Peyer's patch (tissue), 4 donors: ENCODE results near the gene AGPAT2. TPM values are rescaled to one million over a fixed set of nuclear protein-coding genes. Genes with fewer than 3 reads are reported as not detected.
A peak's percentile ranks its signal among the peaks of the same experiment; 100 is the strongest.

Experiments
- DNase-seq, 3 donors: peaks; one replicate each; pipeline ENCODE4 v3.0.0-alpha.2; 2017 to 2019
- H3K27ac ChIP-seq, 4 donors: fragments of 200-600 bp; sonication (generic); one replicate each; pipeline ENCODE4 v1.5.1; 2016 to 2019
- H3K27me3 ChIP-seq, 2 donors: fragments of 200-600 bp; sonication (generic); one replicate each; pipeline ENCODE4 v1.5.1; 2019
- H3K36me3 ChIP-seq, 3 donors: fragments of 200-600 bp; sonication (generic); one replicate each; pipeline ENCODE4 v1.5.1; 2016 to 2019
- H3K4me1 ChIP-seq, 4 donors: fragments of 200-600 bp; sonication (generic); one replicate each; pipeline ENCODE4 v1.5.1; 2016 to 2019
- H3K4me3 ChIP-seq, 4 donors: fragments of 200-600 bp; sonication (generic); 1 replicate in 3 of 4; 2 replicates in 1 of 4; pipeline ENCODE4 v1.5.1; 2016 to 2019; ENCODE audit warnings: mild to moderate bottlenecking in 1 of 4
- H3K9me3 ChIP-seq, 4 donors: fragments of 200-600 bp; sonication (generic); one replicate each; pipeline ENCODE4 v1.5.1; 2016 to 2019; ENCODE audit warnings: mild to moderate bottlenecking in 1 of 4
- POLR2A ChIP-seq, 2 donors: fragments of 450-650 bp; IDR thresholded peaks; one replicate each; pipeline ENCODE4 v1.5.1; 2017; ENCODE audit warnings: antibody characterized with exemption in 2 of 2, mild to moderate bottlenecking in 2 of 2, moderate library complexity in 2 of 2
- total RNA-seq, 4 donors: library from RNA; depleted of rRNA; stranded (reverse); fragments of >200 nt; gene quantifications; one replicate each; pipeline ENCODE4 v1.1.0, GENCODE V29; 2016
- TF ChIP-seq, protein P1 (sequence below), 6 experiments: fragments of 450-650 bp in 4 of 6; fragments of 200-600 bp in 2 of 6; sonication (generic) in 1 of 6; IDR thresholded peaks; one replicate each; pipeline ENCODE4 v1.5.1; 2017 to 2019; ENCODE audit warnings: antibody characterized with exemption in 6 of 6, mild to moderate bottlenecking in 3 of 6, moderate library complexity in 1 of 6

AGPAT2 gene
- total RNA-seq, 4 donors from 2014 or later: 97.4 to 802 (median 479) TPM

DNA sequence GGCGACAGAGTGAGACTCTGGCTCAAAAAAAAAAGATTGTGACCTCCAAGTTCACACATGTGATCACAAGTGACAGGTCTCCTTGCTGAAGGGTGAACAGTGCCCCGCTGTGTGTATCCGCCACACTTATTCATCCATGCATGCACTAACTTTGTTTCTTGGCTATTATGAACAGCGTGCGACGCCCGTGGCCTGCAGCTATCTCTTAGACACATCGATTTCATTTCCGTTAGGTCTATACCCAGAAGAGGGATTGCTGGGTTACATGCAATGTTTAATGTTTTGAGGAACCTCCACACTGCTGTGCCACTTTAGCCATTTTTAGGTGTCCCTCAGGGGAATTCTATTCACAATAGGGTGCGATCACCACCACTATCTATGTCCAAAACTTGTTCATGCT lies 36.6 kb downstream of the AGPAT2 start:
- H3K27me3 ChIP-seq: peaks cover 0 to 8% of the 10 kb centered on the region in 2 donors
- H3K9me3 ChIP-seq: no peaks in the 10 kb centered on the region
- no peak overlapping the region for H3K27ac ChIP-seq
- no peak for TF ChIP-seq POLR2A (IDR thresholded peaks at IDR 0.05)
- TF ChIP-seq, protein P1, sequence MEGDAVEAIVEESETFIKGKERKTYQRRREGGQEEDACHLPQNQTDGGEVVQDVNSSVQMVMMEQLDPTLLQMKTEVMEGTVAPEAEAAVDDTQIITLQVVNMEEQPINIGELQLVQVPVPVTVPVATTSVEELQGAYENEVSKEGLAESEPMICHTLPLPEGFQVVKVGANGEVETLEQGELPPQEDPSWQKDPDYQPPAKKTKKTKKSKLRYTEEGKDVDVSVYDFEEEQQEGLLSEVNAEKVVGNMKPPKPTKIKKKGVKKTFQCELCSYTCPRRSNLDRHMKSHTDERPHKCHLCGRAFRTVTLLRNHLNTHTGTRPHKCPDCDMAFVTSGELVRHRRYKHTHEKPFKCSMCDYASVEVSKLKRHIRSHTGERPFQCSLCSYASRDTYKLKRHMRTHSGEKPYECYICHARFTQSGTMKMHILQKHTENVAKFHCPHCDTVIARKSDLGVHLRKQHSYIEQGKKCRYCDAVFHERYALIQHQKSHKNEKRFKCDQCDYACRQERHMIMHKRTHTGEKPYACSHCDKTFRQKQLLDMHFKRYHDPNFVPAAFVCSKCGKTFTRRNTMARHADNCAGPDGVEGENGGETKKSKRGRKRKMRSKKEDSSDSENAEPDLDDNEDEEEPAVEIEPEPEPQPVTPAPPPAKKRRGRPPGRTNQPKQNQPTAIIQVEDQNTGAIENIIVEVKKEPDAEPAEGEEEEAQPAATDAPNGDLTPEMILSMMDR (IDR thresholded peaks at IDR 0.05): no peak
- H3K4me1 ChIP-seq: peaks cover 0 to 12% (median 5%) of the 10 kb centered on the region in 4 donors
- DNase-seq: no peak
- no peak overlapping the region for H3K4me3 ChIP-seq
- no peaks in the 10 kb centered on the region for H3K36me3 ChIP-seq

DNA sequence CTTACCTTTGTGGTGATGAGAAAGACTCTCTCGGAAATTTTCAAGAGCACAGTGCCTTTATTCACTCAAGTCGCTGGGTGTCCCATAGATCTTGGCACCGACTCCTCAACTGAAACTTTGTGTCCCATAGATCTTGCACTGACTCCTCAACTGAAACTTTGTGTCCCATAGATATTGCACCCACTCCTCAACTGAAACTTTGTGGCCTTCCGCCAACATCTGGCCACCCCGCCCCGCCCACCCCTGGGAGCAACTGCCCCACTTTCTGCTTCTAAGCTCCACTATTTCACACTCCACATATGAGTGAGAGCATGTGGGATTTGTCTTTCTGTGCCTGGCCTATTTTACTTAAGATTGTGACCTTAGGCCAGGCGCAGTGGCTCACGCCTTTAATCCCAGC lies 37.2 kb downstream of the AGPAT2 start:
- H3K9me3 ChIP-seq: no peaks in the 10 kb centered on the region
- H3K36me3 ChIP-seq: no peaks in the 10 kb centered on the region
- H3K27ac ChIP-seq: no peak overlapping the region
- peaks cover 0 to 10% of the 10 kb centered on the region in 2 donors for H3K27me3 ChIP-seq
- TF ChIP-seq, protein P1 (IDR thresholded peaks at IDR 0.05): no peak
- no peak for TF ChIP-seq POLR2A (IDR thresholded peaks at IDR 0.05)
- H3K4me1 ChIP-seq: peaks cover 0 to 16% (median 5%) of the 10 kb centered on the region in 4 donors
- DNase-seq: no peak
- no peak overlapping the region for H3K4me3 ChIP-seq

DNA sequence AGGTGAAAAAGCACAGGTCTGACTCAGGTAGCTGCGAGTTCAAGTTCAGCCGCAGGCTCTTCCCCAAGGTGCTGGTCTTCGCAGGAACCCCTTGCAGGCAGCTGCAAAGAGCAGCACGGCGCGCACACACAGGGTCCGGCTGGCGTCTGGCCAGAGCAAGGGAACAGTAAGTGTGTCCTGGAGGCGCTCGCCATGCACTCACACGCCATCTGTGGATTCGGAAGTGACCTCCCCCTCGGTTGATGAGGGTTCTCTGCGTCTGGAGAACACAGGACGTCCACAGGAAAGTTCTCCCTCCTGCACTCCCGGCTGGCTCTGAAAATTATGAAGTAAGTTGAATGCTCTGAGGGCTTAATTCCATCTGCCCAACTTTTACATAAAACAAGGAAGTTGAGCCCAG lies 38.5 kb downstream of the AGPAT2 start:
- peaks cover 0 to 10% of the 10 kb centered on the region in 2 donors for H3K27me3 ChIP-seq
- TF ChIP-seq, protein P1 (IDR thresholded peaks at IDR 0.05): no peak
- no peak for TF ChIP-seq POLR2A (IDR thresholded peaks at IDR 0.05)
- no peak overlapping the region for H3K4me3 ChIP-seq
- peaks cover 0 to 29% (median 14%) of the 10 kb centered on the region in 4 donors for H3K4me1 ChIP-seq
- peak in 1 of 3 donors; percentile 54 for DNase-seq
- peak overlapping the region in 1 of 4 donors; percentile 10 for H3K27ac ChIP-seq
- H3K36me3 ChIP-seq: no peaks in the 10 kb centered on the region
- H3K9me3 ChIP-seq: no peaks in the 10 kb centered on the region

DNA sequence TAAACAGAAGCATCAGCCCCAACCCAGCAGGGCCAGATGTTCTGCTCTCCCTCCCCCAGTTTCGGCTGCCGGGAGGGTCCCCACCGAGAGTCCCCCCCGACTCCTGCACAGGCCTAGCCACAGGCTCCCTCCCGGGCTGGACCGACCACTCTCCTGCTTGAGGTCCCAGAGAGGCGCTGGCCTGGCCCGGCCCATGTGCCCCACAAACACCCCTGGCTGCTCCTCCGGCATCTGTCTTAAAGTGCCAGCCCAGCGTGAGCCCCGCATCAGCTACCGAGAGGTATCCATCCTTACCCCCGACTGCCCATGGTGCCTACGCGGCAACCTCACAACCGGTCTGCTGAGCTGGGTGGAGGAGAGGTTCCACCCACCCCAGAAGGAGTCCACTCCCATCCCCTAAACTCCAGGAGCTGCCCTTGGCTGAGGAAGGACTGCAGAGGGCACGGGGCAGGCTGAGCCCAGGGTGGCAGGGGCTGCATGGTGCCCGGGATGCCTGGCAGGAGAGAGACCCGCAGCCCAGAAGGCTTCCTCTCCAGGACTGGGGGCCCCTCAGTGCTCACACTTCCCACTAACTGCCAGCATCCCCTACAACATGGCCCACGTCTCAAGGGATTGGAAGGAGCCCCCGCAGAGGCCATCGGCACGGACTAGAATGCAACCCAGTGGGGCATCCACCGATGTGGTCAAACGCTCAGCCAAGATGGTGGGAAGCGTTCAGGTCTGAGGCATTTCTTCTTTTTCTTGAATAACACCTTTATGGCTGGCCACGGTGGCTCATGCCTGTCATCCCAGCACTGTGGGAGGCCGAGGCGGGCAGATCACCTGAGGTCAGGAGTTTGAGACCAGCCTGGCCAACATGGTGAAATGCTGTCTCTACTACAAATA lies 40.2 kb downstream of the AGPAT2 start:
- H3K4me1 ChIP-seq: peaks cover 0 to 29% (median 14%) of the 10 kb centered on the region in 4 donors
- peak overlapping the region in 1 of 4 donors; percentile 3 for H3K4me3 ChIP-seq
- DNase-seq: peak in 1 of 3 donors; percentile 48
- no peaks in the 10 kb centered on the region for H3K9me3 ChIP-seq
- peaks cover 0 to 10% of the 10 kb centered on the region in 2 donors for H3K27me3 ChIP-seq
- TF ChIP-seq, protein P1 (IDR thresholded peaks at IDR 0.05): no peak
- H3K36me3 ChIP-seq: no peaks in the 10 kb centered on the region
- H3K27ac ChIP-seq: peak overlapping the region in 2 of 4 donors; percentile 52 to 72

DNA sequence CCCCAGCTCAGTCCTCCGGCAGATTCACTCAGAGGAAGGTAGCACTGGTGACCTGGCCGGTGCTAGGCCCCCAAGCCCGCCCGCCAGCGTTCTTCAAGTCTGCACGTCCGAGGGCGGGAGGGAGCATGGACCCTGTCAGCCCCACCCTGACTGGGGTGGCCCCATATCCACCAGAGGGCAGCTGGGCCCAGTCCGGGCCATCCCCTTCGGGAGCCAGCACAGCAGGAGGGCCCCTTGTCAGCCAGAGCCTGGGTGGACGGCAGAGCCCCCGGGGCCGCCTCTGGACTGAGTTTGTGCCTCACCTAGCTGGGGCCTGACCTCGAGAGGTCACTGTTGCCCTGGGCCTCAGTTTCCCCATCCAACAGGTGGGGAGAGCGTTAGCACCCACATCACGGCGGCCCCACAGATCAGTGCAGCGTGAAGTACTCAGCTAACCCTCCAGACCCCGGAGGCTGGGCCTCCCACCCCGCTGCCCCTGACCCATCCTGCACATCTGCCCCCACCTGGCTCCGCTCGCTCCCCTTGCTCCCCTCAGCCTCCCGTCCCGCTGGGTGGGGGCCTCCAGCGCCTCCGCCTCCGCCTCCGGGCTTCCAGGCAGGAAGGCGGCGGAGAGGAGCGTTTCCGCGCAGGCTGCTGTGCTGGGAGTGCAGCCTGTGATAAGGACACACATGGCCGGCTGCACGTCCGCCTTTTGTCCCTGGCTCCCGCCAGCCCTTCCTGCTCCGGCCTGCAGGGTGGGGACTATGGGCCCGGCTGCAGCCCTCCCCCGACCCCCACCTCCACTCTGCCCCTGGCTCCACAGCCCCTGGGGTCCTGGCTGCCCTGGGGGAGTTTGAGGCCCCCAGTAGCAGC lies 41.1 kb downstream of the AGPAT2 start:
- Histone ChIP-seq H3K36me3 (no peaks in the 10 kb centered on the region), H3K27me3 (peaks cover 0 to 10% of the 10 kb centered on the region in 2 donors), H3K27ac (peak overlapping the region; percentile 10 to 72 (median 52)), H3K4me1 (peaks cover 0 to 29% (median 14%) of the 10 kb centered on the region in 4 donors), H3K9me3 (no peaks in the 10 kb centered on the region), H3K4me3 (peak overlapping the region in 2 of 4 donors; percentile 14)
- TF ChIP-seq POLR2A (IDR thresholded peaks at IDR 0.05): no peak
- TF ChIP-seq, protein P1 (IDR thresholded peaks at IDR 0.05): peak in 1 of 6 experiments; percentile 14
- DNase-seq: peak in 1 of 3 donors; percentile 59
